ENCODE data around the gene GTPBP3. TPM values are rescaled to one million over a fixed set of nuclear protein-coding genes. Genes with fewer than 3 reads are reported as not detected.
A peak's percentile ranks its signal among the peaks of the same experiment; 100 is the strongest.

The GTPBP3 gene
- total RNA-seq, 2 experiments from 2014 or later, result 83.2 to 113 TPM

DNA sequence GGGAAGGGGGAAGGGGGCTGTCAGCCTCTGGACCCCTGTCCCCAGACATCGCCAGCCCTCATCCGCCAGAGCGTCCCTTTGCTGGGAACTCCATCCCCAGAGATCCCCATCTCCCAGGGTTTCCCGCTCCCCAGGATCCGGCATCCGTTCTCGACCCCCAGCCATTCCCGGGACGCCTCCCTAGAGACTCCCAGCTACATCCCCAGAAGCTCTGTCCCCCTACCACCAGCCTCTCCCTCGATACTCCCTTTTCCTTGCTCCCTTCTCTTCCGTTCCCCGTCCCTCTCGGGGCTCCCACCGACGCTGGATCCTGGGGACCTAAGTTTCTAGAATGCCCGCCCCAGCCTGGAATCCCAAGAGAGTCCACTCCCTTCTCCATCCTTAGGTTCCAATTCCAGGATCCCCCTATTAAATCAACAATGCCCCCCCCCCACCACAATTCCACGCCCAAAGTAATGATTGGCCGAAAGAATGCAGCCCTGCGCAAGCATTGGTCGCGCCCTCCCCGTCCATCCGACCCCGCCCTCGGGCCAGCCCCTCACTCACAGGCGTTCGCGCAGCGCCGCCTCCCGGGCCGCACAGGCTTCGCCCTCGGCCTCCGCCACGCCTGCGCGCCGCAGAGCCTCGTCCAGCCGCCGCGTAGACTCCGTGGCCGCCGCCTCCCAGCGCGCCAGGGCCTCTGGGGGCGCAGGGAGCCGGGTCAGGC, 53.5 kb downstream of the GTPBP3 start:
- H3K4me1 ChIP-seq (ENCODE audit: insufficient read depth, low read length, poor library complexity, severe bottlenecking), result peaks cover 20% of the 10 kb centered on the region
- no peak overlapping the region; the same call in 1 of the 2 replicates for H2AFZ ChIP-seq (ENCODE audit: low read length)
- no peak for TF ChIP-seq EZH2phosphoT487 (IDR thresholded peaks at IDR 0.05; ENCODE audit: borderline replicate concordance, low read depth, low read length)
- TF ChIP-seq, protein P1, sequence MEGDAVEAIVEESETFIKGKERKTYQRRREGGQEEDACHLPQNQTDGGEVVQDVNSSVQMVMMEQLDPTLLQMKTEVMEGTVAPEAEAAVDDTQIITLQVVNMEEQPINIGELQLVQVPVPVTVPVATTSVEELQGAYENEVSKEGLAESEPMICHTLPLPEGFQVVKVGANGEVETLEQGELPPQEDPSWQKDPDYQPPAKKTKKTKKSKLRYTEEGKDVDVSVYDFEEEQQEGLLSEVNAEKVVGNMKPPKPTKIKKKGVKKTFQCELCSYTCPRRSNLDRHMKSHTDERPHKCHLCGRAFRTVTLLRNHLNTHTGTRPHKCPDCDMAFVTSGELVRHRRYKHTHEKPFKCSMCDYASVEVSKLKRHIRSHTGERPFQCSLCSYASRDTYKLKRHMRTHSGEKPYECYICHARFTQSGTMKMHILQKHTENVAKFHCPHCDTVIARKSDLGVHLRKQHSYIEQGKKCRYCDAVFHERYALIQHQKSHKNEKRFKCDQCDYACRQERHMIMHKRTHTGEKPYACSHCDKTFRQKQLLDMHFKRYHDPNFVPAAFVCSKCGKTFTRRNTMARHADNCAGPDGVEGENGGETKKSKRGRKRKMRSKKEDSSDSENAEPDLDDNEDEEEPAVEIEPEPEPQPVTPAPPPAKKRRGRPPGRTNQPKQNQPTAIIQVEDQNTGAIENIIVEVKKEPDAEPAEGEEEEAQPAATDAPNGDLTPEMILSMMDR (conservative IDR thresholded peaks at IDR 0.05; ENCODE audit: low read length), result peak; percentile 72
- H3K36me3 ChIP-seq (ENCODE audit: insufficient read depth, low read length), result peaks cover 5% of the 10 kb centered on the region
- CTCF ChIA-PET (ENCODE audit: unreplicated experiment), result interaction anchor here (0.7 kb wide), 1 partner anchor 190 kb away, joined by 4 read pairs; no protein-coding TSS in a partner anchor
- BruUV-seq (replicated peaks), result no TSS peak
- no peak overlapping the region for H3K27ac ChIP-seq (ENCODE audit: low read depth, low read length, poor library complexity, severe bottlenecking)
- no peaks in the 10 kb centered on the region for H4K20me1 ChIP-seq (ENCODE audit: insufficient read depth, low read length)
- H3K9me2 ChIP-seq (ENCODE audit: insufficient read depth, low read length), result no peaks in the 10 kb centered on the region
- DNase-seq (ENCODE audit: low spot score), result peak; percentile 88
- intact Hi-C loops (cut with micrococcal nuclease; ENCODE audit: unreplicated experiment), result no loop called here
- no peaks in the 10 kb centered on the region for H3K9me3 ChIP-seq (ENCODE audit: low read length)
- H3K4me2 ChIP-seq (ENCODE audit: low read length), result peak overlapping the region; percentile 70
- H3K4me3 ChIP-seq (ENCODE audit: low read depth, low read length, poor library complexity, severe bottlenecking), result peak overlapping the region; percentile 45
- no peaks in the 10 kb centered on the region for H3K79me2 ChIP-seq (ENCODE audit: insufficient read depth, low read depth, low read length)
- POLR2A ChIA-PET, result interaction anchor here (0.7 kb wide), 1 partner anchor 24 kb away, joined by 9 read pairs; no protein-coding TSS in a partner anchor

DNA sequence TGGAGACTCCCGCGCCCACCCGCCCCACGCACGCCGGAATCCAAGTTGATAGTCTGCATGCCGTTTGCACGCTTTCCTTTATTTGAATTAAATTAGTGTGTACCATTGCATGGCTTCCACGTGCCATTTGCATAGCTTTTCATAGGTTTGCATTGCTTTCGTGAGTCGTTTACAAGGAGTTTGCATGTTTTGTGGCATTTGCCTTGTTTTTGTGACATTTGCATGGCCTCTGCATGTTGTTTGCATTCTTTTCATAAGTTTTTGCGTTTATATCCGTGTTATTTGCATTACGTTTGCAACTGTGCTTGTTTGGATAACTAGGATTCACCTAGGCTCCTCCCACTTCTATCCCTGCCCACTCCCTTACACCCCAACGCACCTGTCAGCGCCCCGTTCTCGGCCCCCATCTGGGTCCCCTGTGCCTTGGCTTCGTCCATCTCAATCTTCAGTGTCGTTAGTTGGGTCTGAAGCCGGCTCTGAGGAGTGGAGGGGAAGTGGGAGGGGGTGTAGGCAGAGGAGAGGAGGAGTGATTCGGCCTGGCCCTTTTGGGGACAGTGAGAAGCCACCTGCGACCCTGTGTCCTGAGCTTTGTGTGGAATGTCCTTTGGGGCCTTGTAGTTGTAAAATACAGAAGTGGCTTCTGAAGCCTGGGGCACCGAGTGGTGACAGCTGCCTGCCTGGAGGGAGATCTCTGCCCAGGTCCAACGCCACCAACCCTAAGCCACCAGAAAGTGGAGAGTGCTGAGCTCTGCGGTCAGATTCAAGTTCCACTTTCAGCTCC, 54.2 kb downstream of the GTPBP3 start:
- H3K4me2 ChIP-seq (ENCODE audit: low read length), result peak overlapping the region; percentile 70
- peak overlapping the region; percentile 33 for H2AFZ ChIP-seq (ENCODE audit: low read length)
- POLR2A ChIA-PET, result interaction anchor here (0.6 to 1.1 kb wide), 3 partner anchors 12 to 67 kb away, joined by 3 to 9 read pairs (median 3); no protein-coding TSS in a partner anchor
- no peak for TF ChIP-seq EZH2phosphoT487 (IDR thresholded peaks at IDR 0.05; ENCODE audit: borderline replicate concordance, low read depth, low read length)
- TF ChIP-seq, protein P1 (conservative IDR thresholded peaks at IDR 0.05; ENCODE audit: low read length), result peak; percentile 36; the same call in 1 of the 2 replicates
- H3K4me3 ChIP-seq (ENCODE audit: low read depth, low read length, poor library complexity, severe bottlenecking), result peak overlapping the region; percentile 45
- H3K9me2 ChIP-seq (ENCODE audit: insufficient read depth, low read length), result no peaks in the 10 kb centered on the region
- H3K27ac ChIP-seq (ENCODE audit: low read depth, low read length, poor library complexity, severe bottlenecking), result no peak overlapping the region
- H3K4me1 ChIP-seq (ENCODE audit: insufficient read depth, low read length, poor library complexity, severe bottlenecking), result peaks cover 20% of the 10 kb centered on the region
- CTCF ChIA-PET (ENCODE audit: unreplicated experiment), result interaction anchor here (0.7 kb wide), 1 partner anchor 190 kb away, joined by 4 read pairs; no protein-coding TSS in a partner anchor
- BruUV-seq (replicated peaks), result no TSS peak
- H3K9me3 ChIP-seq (ENCODE audit: low read length), result no peaks in the 10 kb centered on the region
- DNase-seq (ENCODE audit: low spot score), result no peak
- H3K79me2 ChIP-seq (ENCODE audit: insufficient read depth, low read depth, low read length), result no peaks in the 10 kb centered on the region
- H3K36me3 ChIP-seq (ENCODE audit: insufficient read depth, low read length), result peaks cover 10% of the 10 kb centered on the region
- intact Hi-C loops (cut with micrococcal nuclease; ENCODE audit: unreplicated experiment), result no loop called here
- no peaks in the 10 kb centered on the region for H4K20me1 ChIP-seq (ENCODE audit: insufficient read depth, low read length)

Other genes starting within 250 kb of the GTPBP3 start
- 31.2 TPM in 2 replicates for gene USE1, start 122.2 kb upstream of the GTPBP3 start, total RNA-seq (2014; rRNA removed; shearing (Covaris generic))
- gene USE1, start 122.2 kb upstream of the GTPBP3 start, total RNA-seq (2022), result 25.4 and 28.6 TPM in 2 replicates
- gene OCEL1, start 111.3 kb upstream of the GTPBP3 start, total RNA-seq (2014; rRNA removed; shearing (Covaris generic)), result 5.9 and 10.2 TPM in 2 replicates
- 29.5 and 38.8 TPM in 2 replicates for gene OCEL1, start 111.3 kb upstream of the GTPBP3 start, total RNA-seq (2022)
- gene NR2F6, start 91.6 kb upstream of the GTPBP3 start, total RNA-seq (2014; rRNA removed; shearing (Covaris generic)), result 31.0 and 39.2 TPM in 2 replicates
- 30.0 and 33.1 TPM in 2 replicates for gene NR2F6, start 91.6 kb upstream of the GTPBP3 start, total RNA-seq (2022)
- gene USHBP1, start 72.8 kb upstream of the GTPBP3 start, total RNA-seq (2014; rRNA removed; shearing (Covaris generic)), result 2.4 and 3.1 TPM in 2 replicates
- 6.5 and 7.6 TPM in 2 replicates for gene USHBP1, start 72.8 kb upstream of the GTPBP3 start, total RNA-seq (2022)
- 79.0 and 79.7 TPM in 2 replicates for gene BABAM1, start 70.1 kb upstream of the GTPBP3 start, total RNA-seq (2014; rRNA removed; shearing (Covaris generic))
- 107 and 118 TPM in 2 replicates for gene BABAM1, start 70.1 kb upstream of the GTPBP3 start, total RNA-seq (2022)
- gene ANKLE1, start 55.7 kb upstream of the GTPBP3 start, total RNA-seq (2014; rRNA removed; shearing (Covaris generic)), result 35.2 and 45.1 TPM in 2 replicates
- gene ANKLE1, start 55.7 kb upstream of the GTPBP3 start, total RNA-seq (2022), result 53.7 and 59.4 TPM in 2 replicates
- 11.6 TPM in 2 replicates for gene ABHD8, start 34.1 kb upstream of the GTPBP3 start, total RNA-seq (2014; rRNA removed; shearing (Covaris generic))
- gene ABHD8, start 34.1 kb upstream of the GTPBP3 start, total RNA-seq (2022), result 17.3 and 18.9 TPM in 2 replicates
- gene MRPL34, start 31.7 kb upstream of the GTPBP3 start, total RNA-seq (2014; rRNA removed; shearing (Covaris generic)), result 174 and 182 TPM in 2 replicates
- 168 and 173 TPM in 2 replicates for gene MRPL34, start 31.7 kb upstream of the GTPBP3 start, total RNA-seq (2022)
- 36.6 and 39.2 TPM in 2 replicates for gene DDA1, start 28.0 kb upstream of the GTPBP3 start, total RNA-seq (2014; rRNA removed; shearing (Covaris generic))
- 48.8 and 57.9 TPM in 2 replicates for gene DDA1, start 28.0 kb upstream of the GTPBP3 start, total RNA-seq (2022)
- gene ANO8, start 2.7 kb upstream of the GTPBP3 start, total RNA-seq (2014; rRNA removed; shearing (Covaris generic)), result 4.3 and 5.9 TPM in 2 replicates
- gene ANO8, start 2.7 kb upstream of the GTPBP3 start, total RNA-seq (2022), result 12.8 and 13.5 TPM in 2 replicates
- 0.16 and 0.28 TPM in 2 replicates for gene PLVAP, start 39.8 kb downstream of the GTPBP3 start, total RNA-seq (2014; rRNA removed; shearing (Covaris generic))
- 0.31 and 1.5 TPM in 2 replicates for gene PLVAP, start 39.8 kb downstream of the GTPBP3 start, total RNA-seq (2022)
- 2.4 and 2.9 TPM in 2 replicates for gene CCDC194, start 56.6 kb downstream of the GTPBP3 start, total RNA-seq (2014; rRNA removed; shearing (Covaris generic))
- gene CCDC194, start 56.6 kb downstream of the GTPBP3 start, total RNA-seq (2022), result 8.5 and 8.8 TPM in 2 replicates
- 101 and 134 TPM in 2 replicates for gene BST2, start 68.1 kb downstream of the GTPBP3 start, total RNA-seq (2014; rRNA removed; shearing (Covaris generic))
- 114 and 146 TPM in 2 replicates for gene BST2, start 68.1 kb downstream of the GTPBP3 start, total RNA-seq (2022)
- 47.4 and 57.3 TPM in 2 replicates for gene MVB12A, start 82.5 kb downstream of the GTPBP3 start, total RNA-seq (2014; rRNA removed; shearing (Covaris generic))
- 55.5 and 65.1 TPM in 2 replicates for gene MVB12A, start 82.5 kb downstream of the GTPBP3 start, total RNA-seq (2022)
- not detected in 2 replicates for gene TMEM221, start 111.1 kb downstream of the GTPBP3 start, total RNA-seq (2014; rRNA removed; shearing (Covaris generic))
- not detected in 2 replicates for gene TMEM221, start 111.1 kb downstream of the GTPBP3 start, total RNA-seq (2022)
- not detected in 2 replicates for gene NXNL1, start 123.4 kb downstream of the GTPBP3 start, total RNA-seq (2014; rRNA removed; shearing (Covaris generic))
- gene NXNL1, start 123.4 kb downstream of the GTPBP3 start, total RNA-seq (2022), result not detected in 2 replicates
- 2.5 and 3.3 TPM in 2 replicates for gene SLC27A1, start 133.0 kb downstream of the GTPBP3 start, total RNA-seq (2014; rRNA removed; shearing (Covaris generic))
- gene SLC27A1, start 133.0 kb downstream of the GTPBP3 start, total RNA-seq (2022), result 2.7 and 3.2 TPM in 2 replicates
- gene PGLS, start 174.1 kb downstream of the GTPBP3 start, total RNA-seq (2014; rRNA removed; shearing (Covaris generic)), result 86.5 and 107 TPM in 2 replicates
- 146 and 158 TPM in 2 replicates for gene PGLS, start 174.1 kb downstream of the GTPBP3 start, total RNA-seq (2022)
- 43.0 and 49.6 TPM in 2 replicates for gene COLGALT1, start 218.1 kb downstream of the GTPBP3 start, total RNA-seq (2014; rRNA removed; shearing (Covaris generic))
- 57.2 and 68.6 TPM in 2 replicates for gene COLGALT1, start 218.1 kb downstream of the GTPBP3 start, total RNA-seq (2022)